HT1080 (cell line): Measurements from ENCODE around the gene GABARAPL2. TPM values are rescaled to one million over a fixed set of nuclear protein-coding genes. Genes with fewer than 3 reads are reported as not detected.
A peak's percentile ranks its signal among the peaks of the same experiment; 100 is the strongest.

Source experiments
- DNase-seq: peaks from one replicate; pipeline ENCODE4 v3.0.0-alpha.2; 2015; ENCODE audit warnings: low read depth
- total RNA-seq: library from RNA; depleted of rRNA; stranded (reverse); fragments of >200 nt; shearing (Covaris generic); gene quantifications from 2 replicates; pipeline ENCODE4 v1.2.3, GENCODE V29; 2014

The GABARAPL2 gene
- total RNA-seq, 1 experiment from 2014 or later, result 131 TPM

DNA sequence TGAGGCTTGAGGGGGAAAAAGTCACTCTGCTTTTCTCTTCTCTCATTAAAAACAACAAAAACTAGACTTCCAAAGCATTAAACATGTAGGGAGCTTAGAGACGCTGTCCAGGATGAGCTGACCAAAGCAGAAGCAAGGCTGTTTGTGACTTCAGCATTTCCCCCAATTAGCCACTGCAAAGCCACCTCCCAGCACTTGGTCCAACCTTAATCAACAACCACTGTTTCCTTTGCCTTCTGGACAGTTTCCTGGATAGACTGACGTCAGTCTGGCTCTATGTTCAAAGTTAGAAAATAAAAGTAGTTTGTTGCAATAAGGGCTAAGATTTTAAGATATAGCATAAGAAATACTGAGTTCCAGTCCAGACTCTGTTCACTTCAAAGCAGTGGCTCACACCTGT is 13.2 kb upstream of the GABARAPL2 start:
- no peak for DNase-seq

DNA sequence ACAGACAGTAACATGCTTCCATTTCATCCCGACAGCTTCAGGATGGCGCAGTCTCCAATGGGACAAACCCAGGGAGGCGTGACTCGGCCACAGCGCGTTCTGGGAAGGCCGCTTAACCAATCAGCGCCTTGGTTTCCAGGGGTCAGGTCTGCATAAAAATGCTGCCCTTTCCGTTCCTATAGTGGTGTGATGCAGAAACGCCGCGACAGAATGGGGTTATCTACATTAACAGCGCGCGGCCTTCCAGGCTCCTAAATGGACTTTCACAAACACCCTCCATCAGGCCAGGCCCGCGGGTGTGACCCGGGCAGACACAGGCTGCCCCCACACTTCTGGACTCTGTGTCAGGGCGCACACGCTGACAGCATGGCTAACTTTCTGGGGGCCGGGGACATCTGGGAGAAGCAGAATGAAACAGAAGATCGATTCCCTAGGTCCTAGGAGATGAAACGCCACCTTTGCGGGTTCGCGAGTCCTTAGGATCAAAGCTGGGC is 10.9 kb upstream of the GABARAPL2 start:
- DNase-seq, result peak; percentile 89

DNA sequence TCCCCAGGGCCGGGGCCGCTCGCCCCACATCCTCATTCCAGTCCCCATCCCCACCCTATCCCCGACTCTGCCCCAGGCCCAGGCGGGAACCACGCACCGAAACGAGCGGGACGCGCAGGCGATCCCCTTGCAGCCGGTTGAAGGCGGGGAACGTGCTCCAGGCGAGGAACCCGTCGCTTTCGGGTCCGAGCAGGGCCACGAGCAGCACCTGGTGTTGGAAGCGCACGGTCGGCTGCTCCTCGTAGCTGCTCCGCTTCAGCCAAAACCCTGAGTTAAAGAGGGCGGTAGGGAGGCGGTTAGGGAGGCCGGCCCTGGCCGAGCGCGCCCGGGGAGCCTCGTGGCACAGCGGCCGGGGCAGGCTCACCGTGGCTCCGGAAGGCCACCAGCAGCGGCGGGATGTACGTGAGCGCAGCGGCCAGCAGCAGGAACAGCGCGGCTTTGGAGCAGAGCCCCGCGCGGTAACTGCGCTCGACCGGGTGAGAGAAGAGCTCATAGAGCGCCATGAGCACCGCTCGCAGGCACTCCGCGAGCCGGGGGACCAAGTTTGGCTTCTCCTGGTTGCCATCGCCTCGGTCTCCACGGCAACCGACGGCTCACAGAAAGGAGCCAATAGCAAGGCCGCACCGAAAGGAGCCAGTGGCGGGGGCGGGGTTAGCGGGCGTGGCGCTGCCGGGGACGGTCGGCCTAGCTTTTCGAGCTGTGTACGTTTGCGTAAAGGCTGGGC is 10.3 kb upstream of the GABARAPL2 start, which contains the start of gene TMEM231:
TMEM231 (minus strand) TSS at position 546 of the 724 bp plus-strand sequence; CDS start at position 503, 43 bp downstream.
- peak; percentile 87 for DNase-seq

DNA sequence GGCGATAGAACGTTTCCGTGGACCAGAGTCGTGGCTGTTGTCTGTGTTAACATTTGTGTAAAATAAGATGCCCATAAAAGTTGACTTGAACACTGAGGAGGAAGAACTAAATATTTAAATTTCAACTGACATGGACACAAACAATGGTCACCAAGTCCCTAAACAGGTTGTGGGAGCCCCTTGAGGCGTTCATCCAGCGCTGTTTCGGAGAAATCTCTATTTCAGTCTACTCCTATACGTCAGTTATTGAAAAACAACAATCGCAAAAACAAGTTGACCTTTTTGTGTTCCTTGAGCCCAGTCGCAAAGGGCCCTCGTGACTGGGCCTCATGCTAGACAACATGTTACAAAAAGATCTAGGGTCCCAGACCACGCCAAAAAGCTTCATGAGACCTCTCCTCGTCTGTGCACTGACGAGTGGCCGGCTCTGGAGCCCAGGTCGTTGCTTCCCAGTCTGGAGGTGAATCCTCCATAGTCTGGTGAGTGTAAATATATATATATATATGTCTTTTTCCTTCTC is 9.7 kb upstream of the GABARAPL2 start:
- no peak for DNase-seq

DNA sequence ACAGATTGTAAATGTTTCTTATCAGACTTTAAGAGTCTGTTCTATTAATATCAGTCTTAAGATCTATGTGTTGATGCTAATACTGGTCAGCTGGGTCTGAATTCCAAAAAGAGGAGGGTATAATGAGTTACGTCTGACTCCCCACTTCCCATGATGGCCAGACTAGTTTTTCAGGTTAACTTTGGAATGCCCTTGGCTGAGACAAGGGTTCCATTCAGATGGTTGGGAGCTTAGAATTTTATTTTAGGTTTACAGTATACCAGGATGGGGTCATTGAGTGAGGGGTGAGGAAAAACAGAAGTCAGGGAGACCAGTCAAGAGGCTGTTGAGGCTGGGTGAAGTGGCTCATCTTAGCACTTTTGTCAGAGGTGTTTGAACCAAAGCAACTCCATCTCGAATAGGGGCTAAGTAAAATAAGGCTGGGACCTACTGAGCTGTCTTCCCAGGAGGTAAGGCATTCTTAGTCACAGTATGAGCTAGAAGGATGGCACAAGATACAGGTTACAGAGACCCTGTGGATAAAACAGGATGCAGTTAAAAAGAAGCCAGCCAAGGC is 7.3 kb upstream of the GABARAPL2 start:
- DNase-seq, result no peak

DNA sequence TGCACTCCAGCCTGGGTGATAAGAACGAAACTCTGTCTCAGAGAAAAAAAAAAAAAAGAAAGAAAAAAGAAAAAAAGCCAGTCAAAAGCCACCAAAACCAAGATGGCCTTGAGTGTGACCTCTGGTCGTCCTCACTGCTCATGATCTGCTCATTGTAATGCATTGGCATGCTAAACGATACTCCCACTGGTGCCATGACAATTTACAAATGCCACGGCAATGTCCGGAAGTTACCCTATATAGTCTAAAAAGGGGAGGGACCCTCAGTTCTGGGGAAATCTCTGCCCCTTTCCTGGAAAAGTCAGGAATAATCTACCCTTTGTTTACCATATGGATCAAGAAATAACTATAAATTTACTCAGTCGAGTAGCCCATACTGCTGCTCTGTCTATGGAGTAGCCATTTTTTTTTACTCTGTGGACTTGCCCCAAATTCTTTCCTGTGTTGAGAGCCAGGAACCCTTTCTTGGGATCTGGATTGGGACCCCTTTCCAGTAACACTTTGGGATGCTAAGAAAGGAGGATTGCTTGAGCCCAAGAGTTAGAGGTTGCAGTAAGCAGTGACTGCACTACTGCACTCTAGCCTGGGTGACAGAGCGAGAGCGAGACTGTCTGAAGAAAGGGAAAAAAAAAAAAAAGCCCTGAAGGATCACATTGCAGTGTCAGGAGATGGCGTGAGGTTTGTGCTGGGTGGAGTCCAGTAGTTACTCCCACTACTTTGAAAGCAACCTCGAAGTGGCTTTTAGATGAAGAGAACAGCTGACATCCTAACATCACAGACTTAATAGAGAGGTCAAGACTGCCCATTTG is 6.4 kb upstream of the GABARAPL2 start:
- DNase-seq, result peak; percentile 40

DNA sequence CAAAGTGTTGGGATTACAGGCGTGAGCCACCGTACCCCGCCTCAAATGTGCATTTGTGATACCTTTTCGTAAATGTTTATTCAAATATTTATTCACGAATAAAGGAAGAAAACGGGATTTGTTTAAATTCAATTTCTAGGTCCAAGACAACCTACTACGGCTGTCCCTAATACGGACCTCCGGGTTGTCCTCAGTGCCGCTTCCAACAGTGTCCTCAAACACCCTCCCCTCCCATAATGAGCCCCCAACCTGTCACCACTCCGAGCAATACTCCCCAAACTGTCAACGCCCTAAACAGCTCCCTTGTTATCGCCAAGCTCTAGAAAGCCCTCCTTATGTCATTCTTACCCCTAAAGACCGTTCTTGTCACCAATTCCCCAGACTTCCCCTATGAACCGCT is 539 bp upstream of the GABARAPL2 start:
- no peak for DNase-seq

DNA sequence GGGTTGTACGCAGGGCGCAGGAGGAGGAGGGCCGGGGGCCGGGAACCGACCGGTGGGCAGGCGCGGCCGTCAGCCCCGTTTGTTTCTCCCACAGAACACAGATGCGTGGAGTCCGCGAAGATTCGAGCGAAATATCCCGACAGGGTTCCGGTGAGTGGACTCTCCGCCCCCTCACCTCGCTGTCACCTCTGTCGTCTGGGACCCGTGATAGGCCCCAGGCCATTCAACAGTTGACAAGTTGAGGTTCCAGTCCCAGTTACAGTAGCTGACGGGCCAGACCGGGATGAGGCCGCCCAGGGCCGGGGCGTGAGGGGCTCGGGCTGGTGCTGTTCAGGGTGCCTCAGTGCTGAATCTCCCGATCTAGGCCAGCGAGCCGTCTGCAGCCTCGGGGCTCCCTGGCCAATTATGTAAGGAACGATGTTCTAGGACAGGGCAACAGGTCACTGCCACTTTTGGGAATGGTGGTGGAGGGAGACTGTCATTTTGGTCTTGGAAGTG is 628 bp downstream of the GABARAPL2 start:
- peak; percentile 2 for DNase-seq

DNA sequence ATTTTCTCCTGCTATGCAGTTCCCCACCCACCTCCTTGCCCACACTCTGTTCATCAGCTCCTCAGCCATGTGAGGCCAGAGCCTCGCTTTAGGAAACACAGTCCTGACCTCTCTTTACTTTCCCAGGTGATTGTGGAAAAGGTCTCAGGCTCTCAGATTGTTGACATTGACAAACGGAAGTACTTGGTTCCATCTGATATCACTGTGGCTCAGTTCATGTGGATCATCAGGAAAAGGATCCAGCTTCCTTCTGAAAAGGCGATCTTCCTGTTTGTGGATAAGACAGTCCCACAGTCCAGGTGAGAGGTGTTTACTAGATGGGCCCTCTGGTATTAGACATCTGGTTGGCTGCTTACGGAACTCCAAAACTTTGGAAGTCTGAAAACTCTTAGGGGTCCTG is 1.7 kb downstream of the GABARAPL2 start:
- DNase-seq, result no peak

DNA sequence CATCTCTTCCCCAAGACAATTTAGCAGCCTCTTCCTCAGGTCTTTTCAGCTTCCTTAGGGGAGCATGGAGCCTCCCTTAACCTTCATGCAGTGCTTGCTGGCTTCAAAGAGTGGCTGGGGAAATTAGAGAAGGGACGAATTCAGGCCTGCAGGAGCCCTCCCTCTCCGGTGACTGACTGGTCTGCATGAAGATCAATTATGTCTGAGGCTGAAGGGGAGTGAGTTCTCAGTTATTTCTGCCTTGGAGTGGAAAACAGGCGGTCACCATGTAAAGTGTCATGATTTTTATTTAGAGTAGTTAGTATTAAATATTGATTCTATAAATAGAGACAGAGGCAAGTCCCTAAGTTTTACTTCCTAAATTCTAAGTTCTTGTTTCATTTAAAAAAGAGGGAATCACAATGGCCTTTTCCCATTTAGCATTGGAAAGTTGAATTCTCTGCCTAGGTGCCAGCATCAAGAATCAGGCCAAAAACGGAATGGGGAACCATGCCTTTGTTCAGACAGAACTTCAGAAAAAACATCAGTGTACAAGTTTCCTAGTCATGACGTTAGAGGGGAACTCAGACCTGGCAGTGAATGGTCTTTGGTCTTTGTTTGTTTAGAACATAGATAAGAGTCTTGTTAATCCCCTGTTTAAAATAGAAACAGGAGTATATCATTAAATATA is 4.4 kb downstream of the GABARAPL2 start:
- DNase-seq, result no peak

DNA sequence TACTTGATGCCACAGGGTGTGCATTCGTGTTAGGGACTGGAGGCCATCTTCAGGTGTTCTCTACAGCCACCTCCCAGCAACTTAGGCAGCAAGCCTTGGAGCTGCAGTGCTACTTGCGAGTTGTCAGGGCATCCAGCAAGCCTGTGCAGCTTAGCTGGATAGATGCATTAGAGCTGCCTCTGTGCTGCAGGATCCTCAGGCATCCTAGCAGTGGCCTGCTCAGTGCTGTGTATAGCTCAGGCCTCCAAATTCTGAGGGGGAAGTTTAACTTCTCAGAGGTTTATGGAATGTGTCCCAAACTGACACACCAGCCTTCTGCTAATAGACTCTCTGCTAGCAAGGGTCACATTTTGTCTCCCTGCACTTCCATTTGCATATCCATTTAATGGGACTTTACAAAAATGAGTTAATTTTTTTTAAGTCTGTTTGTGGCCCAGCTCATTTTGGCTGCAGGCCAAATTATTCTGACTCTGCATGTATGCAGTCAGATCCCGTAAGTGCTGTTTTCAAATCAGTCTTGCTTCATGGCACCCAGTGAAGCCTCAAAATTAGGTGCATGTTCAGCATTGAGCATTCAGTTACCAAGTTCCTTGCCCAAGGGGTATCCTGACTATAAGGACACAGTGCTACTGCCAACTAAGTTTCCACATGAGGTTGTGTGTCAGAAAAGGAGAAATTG is 6.8 kb downstream of the GABARAPL2 start:
- no peak for DNase-seq

DNA sequence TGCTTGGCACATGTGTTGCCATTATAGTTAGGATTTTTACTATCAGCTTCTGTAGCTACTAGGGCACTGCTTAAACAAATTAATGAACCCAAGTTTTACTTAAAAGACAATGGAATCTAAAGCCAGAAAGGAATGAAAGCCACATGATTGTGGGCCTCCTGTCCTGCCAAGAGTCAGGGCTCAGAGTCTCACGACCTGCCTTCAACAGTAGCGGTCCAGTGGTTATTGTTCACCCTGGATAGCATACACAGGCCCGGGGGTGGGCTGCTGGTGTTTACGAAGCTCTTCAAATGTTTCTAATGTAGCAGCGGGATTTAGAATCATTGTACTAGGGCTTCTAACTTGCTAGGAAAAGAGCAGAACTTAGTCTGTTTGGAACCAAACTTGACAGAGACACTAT is 7.8 kb downstream of the GABARAPL2 start:
- no peak for DNase-seq

DNA sequence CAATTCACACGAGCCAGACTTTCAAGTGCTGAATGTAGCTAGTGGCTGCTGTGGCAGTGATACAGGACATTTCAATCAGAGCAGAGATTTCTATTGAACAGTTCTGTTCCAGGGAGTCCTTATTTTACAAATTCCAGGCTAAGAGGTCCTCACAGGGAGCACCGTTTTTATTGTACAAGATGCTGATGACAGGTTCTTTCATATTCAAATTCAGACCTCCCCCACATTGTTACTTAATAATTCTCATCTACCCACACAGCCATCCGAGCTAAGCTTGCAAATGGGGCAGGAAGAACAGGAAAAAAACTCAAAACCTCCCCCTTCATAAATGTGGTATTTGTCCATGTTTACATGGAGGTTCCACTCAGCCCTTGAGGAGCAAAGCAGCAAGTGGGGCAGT is 9.8 kb downstream of the GABARAPL2 start:
- DNase-seq, result no peak

DNA sequence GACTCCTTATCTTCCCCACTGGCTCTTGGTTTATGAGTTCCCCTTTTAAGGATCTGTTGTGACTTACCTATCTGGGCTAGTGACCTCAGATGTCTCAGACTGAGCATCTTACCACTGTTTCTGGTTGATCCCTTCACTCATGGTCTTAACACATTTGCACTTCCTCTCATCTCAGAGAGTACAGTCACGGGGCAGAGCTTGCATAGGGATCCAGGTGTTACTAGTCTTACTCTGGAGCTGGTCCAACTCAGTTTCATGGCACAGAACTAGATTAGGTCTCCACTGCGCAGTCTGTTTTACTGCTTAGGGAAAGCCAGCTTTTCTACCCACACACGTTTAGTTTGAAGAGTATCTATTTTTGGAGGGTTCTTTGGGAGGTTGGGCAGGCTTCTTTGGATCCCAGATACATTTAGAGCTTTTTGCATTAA is 10.2 kb downstream of the GABARAPL2 start:
- no peak for DNase-seq

DNA sequence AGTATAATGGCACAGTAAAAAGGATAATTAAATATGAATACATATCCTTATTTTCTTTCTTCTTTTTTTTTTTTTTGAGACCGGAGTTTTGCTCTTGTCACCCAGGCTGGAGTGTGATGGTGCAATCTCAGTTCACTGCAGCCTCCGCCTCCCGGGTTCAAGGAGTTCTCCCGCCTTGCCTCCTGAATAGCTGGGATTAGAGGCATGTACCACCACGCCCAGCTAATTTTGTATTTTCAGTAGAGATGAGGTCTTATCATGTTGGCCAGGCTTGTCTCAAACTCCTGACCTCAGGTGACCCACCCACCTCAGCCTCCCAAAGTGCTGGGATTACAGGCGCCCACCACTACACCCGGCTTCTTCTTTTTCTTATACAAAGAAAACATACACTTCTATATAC is 12.0 kb downstream of the GABARAPL2 start:
- no peak for DNase-seq

DNA sequence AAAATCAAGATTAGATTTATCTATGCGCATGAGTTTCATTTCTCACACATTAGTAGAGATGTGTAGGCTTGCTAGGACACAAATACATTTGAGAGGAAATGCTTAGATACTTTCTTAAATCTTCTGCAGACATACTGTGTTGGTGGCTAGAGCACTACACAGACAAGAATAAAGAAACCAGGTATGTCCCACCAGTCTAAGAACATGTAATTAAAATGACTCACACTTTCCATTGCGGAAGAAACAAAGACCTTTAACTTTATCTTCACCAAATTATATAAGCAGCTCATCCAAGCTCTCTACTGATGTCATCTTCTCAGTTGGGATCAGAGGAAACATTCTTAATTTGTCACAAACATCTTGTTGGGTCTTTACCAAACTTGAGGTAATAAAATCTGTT is 12.5 kb downstream of the GABARAPL2 start:
- DNase-seq, result no peak

DNA sequence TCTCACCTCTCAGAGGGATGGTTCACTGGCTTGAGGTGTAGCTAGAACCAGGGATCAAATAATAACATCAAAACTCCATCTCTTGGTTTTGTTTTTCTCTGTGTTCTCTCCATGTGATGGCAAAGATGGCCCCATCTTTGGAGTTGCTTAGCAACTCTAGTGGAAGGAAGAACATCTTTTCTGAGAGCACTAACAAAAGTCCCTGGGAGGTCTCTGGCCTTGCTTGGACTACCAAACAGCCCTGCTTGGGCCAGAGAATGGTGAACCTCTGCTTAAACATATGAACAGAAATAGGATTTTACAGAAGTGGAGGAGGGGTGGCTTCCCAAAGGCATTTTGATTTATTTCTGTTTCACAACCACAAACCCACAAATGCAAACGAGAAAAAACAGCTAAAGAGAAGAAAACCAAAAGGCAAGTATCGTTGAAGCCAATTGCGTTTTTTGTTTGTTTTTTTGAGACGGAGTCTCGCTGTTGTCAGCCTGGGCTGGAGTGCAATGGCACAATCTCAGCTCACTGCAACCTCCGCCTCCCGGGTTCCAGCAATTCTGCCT is 13.2 kb downstream of the GABARAPL2 start:
- no peak for DNase-seq

DNA sequence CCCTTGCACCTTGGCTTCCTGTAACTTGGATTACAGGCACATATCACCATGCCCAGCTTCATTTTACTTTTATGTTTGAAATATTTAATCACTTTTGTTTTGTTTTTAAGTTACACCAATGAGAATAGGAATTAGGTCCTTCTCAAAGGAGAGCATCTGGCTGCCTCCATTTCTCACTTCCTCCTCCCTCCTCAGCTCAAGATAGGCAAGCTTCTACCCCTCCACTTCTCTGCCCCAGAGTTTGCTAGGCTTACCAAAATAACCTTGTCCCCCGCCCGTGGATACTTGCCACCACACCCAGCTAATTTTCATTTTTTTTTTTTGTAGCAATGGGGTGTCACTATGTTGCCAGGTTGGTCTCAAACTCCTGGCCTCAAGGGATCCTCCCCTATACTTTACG is 17.9 kb downstream of the GABARAPL2 start:
- DNase-seq, result no peak

DNA sequence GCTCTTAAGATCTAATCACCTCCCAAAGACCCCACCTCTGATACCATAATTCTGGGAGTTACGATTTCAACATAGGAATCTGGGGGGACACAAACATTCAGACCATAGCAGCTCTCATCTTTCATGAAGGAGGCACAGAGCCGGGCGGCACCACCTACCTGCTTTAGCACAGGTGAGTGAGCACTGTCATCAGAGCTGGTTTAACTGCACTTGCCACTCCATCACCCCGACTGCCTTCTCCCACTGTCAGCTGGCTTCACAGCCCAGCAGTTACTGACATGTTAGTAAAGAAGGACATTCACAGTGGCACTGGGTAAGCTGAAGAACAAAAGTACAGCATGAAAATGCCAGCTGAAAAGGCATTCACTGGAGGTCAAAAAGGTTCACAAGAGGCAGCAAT is 22.5 kb downstream of the GABARAPL2 start:
- DNase-seq, result no peak

DNA sequence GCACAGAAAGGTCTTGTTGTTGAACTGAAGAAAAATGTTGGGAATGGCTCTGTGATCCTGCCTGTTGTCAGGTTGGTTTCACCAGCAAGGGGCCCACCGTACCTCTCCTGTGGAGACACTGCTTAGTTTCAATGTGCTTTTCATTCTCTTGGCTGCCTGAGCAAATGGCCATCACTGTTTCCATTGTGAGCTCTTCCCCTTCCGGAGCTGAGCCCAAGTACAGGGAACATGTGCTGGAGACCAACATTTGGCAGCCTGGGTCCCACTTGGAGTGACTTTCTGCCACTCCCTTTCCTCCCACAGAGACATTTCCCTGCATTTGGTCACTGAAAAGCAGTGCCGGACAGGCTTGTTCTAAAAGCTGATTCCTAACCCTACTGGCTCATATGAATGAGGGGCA is 23.1 kb downstream of the GABARAPL2 start:
- no peak for DNase-seq
